CD14-positive monocyte (primary cell): ENCODE data around the gene RRM1. TPM values are rescaled to one million over a fixed set of nuclear protein-coding genes. Genes with fewer than 3 reads are reported as not detected.

ENCODE experiments used
- DNase-seq, 3 donors: peaks; one replicate each; pipeline ENCODE4 v3.0.0-alpha.2; 2011 to 2022
- H2AFZ ChIP-seq: 2 replicates; pipeline ENCODE4 v1.6.0; 2012; ENCODE audit warnings: mild to moderate bottlenecking, low read depth, low read length, inconsistent platforms; ENCODE audit not compliant: insufficient read depth, poor library complexity, severe bottlenecking
- H3K27ac ChIP-seq, 2 donors: 1 replicate in 1 of 2; 2 replicates in 1 of 2; pipeline ENCODE4 v1.5.1; 2012 to 2013; ENCODE audit warnings: low read length in 2 of 2, control low read depth in 1 of 2, inconsistent platforms in 1 of 2, low read depth in 1 of 2, mild to moderate bottlenecking in 1 of 2
- H3K27me3 ChIP-seq, 2 donors: one replicate each; pipeline versions ENCODE4 v1.6.0 to v1.6.1; 2011 to 2013; ENCODE audit warnings: low read length in 2 of 2; ENCODE audit not compliant: control insufficient read depth in 2 of 2, insufficient read depth in 2 of 2
- H3K36me3 ChIP-seq, 2 donors: replicated peaks in 1 of 2; 1 replicate in 1 of 2; 2 replicates in 1 of 2; pipeline versions ENCODE4 v1.5.1 to v1.6.1; 2012 to 2013; ENCODE audit warnings: low read length in 2 of 2, control low read depth in 1 of 2, inconsistent platforms in 1 of 2, mild to moderate bottlenecking in 1 of 2; ENCODE audit not compliant: insufficient read depth in 2 of 2, control insufficient read depth in 1 of 2
- H3K4me1 ChIP-seq, 2 donors: 1 replicate in 1 of 2; 2 replicates in 1 of 2; pipeline versions ENCODE4 v1.5.1 to v1.6.1; 2012 to 2013; ENCODE audit warnings: low read length in 2 of 2, control low read depth in 1 of 2, inconsistent platforms in 1 of 2, mild to moderate bottlenecking in 1 of 2, moderate library complexity in 1 of 2; ENCODE audit not compliant: insufficient read depth in 2 of 2, control insufficient read depth in 1 of 2
- H3K4me2 ChIP-seq: replicated peaks from 2 replicates; pipeline ENCODE3; 2012; ENCODE audit warnings: low read length, moderate library complexity, mild to moderate bottlenecking; ENCODE audit not compliant: poor library complexity, severe bottlenecking; ENCODE audit errors: extremely low read depth
- H3K4me3 ChIP-seq, 3 experiments: fragments of 200-600 bp in 1 of 3; sonication (generic) in 1 of 3; replicated peaks in 1 of 3; 1 replicate in 2 of 3; 2 replicates in 1 of 3; pipeline ENCODE4 v1.5.1; 2011 to 2013; ENCODE audit warnings: low read length in 3 of 3, mild to moderate bottlenecking in 3 of 3, control low read depth in 2 of 3, low read depth in 2 of 3, inconsistent platforms in 1 of 3, moderate library complexity in 1 of 3
- H3K79me2 ChIP-seq: 2 replicates; pipeline ENCODE4 v1.6.0; 2012; ENCODE audit warnings: mild to moderate bottlenecking, control low read depth, inconsistent platforms, low read length, moderate library complexity; ENCODE audit not compliant: insufficient read depth
- H3K9ac ChIP-seq: 2 replicates; pipeline ENCODE4 v1.6.0; 2017; ENCODE audit warnings: low read length, mild to moderate bottlenecking; ENCODE audit not compliant: insufficient read depth, poor library complexity, severe bottlenecking
- H3K9me3 ChIP-seq, 2 donors: replicated peaks in 1 of 2; 1 replicate in 1 of 2; 2 replicates in 1 of 2; pipeline versions ENCODE4 v1.5.1 to v1.6.1; 2012 to 2013; ENCODE audit warnings: low read length in 2 of 2, control low read depth in 1 of 2; ENCODE audit not compliant: control insufficient read depth in 1 of 2, insufficient read depth in 1 of 2
- H4K20me1 ChIP-seq: 2 replicates; pipeline ENCODE4 v1.6.0; 2012; ENCODE audit warnings: mild to moderate bottlenecking, low read length, control low read depth, moderate library complexity; ENCODE audit not compliant: insufficient read depth
- H3K27ac Mint-ChIP-seq, 7 donors: one replicate each; pipeline ENCODE4 v1.8.0; 2020; ENCODE audit warnings: mild to moderate bottlenecking in 7 of 7, mixed read lengths in 7 of 7, moderate library complexity in 6 of 7, inconsistent platforms in 2 of 7
- H3K27me3 Mint-ChIP-seq, 3 donors: one replicate each; pipeline ENCODE4 v1.8.0; 2021 to 2022; ENCODE audit warnings: low read depth in 3 of 3, mild to moderate bottlenecking in 3 of 3, mixed read lengths in 3 of 3, moderate library complexity in 3 of 3, inconsistent platforms in 1 of 3
- H3K36me3 Mint-ChIP-seq, 2 donors: one replicate each; pipeline ENCODE4 v1.8.0; 2020; ENCODE audit warnings: mixed read lengths in 2 of 2, inconsistent platforms in 1 of 2, mild to moderate bottlenecking in 1 of 2
- H3K4me1 Mint-ChIP-seq: one replicate; pipeline ENCODE4 v1.8.0; 2020; ENCODE audit warnings: mild to moderate bottlenecking, mixed read lengths
- H3K4me3 Mint-ChIP-seq, 2 donors: one replicate each; pipeline ENCODE4 v1.8.0; 2020; ENCODE audit warnings: mild to moderate bottlenecking in 2 of 2, mixed read lengths in 2 of 2, moderate library complexity in 1 of 2
- H3K9me3 Mint-ChIP-seq, 7 donors: one replicate each; pipeline ENCODE4 v1.8.0; 2020 to 2022; ENCODE audit warnings: mixed read lengths in 7 of 7, mild to moderate bottlenecking in 6 of 7, moderate library complexity in 6 of 7, inconsistent platforms in 2 of 7
- CTCF ChIP-seq: fragments of 200-600 bp; IDR thresholded peaks from one replicate; pipeline ENCODE4 v1.8.0; 2022; ENCODE audit warnings: antibody characterized with exemption, mild to moderate bottlenecking
- WGBS: methylation state at CpG from one replicate; pipeline ENCODE4 v1.1.5; 2013; ENCODE audit warnings: missing lambda C conversion rate; ENCODE audit not compliant: insufficient coverage; 5-methylcytosine and 5-hydroxymethylcytosine counted together
- intact Hi-C, 2 donors: fragments of 100-400 bp; cut with micrococcal nuclease; formaldehyde crosslinking; loops; one replicate each; pipeline versions ENCODE4 v1.15.0 to v1.15.1; 2023
- polyA plus RNA-seq, 3 donors: library from polyadenylated mRNA; depleted of rRNA in 1 of 3; unstranded in 2 of 3; stranded (reverse) in 1 of 3; fragments of 300-500 nt in 2 of 3; fragments of >200 nt in 1 of 3; fragmentation: Illumina TruSeq in 2 of 3; gene quantifications; 1 replicate in 2 of 3; 2 replicates in 1 of 3; pipeline ENCODE4 v1.2.3, GENCODE V29; 2012 to 2021

Gene RRM1
- polyA plus RNA-seq, 3 donors, result 5.4 to 16.1 (median 11.5) TPM

- H3K36me3 ChIP-seq, result peaks cover 26 to 35% of the 10 kb centered on the region in 2 donors
- peak overlapping the region; percentile 95 for H2AFZ ChIP-seq
- DNase-seq, result no peak
- Mint-ChIP-seq H3K9me3 (no peaks in the 10 kb centered on the region), H3K36me3 (peaks cover 27 to 34% of the 10 kb centered on the region in 2 donors), H3K27me3 (peaks cover 0 to 1% (median 0%) of the 10 kb centered on the region in 3 donors), H3K4me3 (peak overlapping the region; percentile 91 to 98), H3K4me1 (peaks cover 42% of the 10 kb centered on the region), H3K27ac (peak overlapping the region; percentile 90 to 97 (median 95))
- H3K4me1 ChIP-seq, result peaks cover 24 to 34% of the 10 kb centered on the region in 2 donors
- no peaks in the 10 kb centered on the region for H4K20me1 ChIP-seq
- peaks cover 46% of the 10 kb centered on the region for H3K79me2 ChIP-seq
- peak overlapping the region; percentile 91 for H3K4me2 ChIP-seq
- H3K27ac ChIP-seq, result peak overlapping the region; percentile 75 to 93
- WGBS, result 74% methylated on average over 21 of the region's 25 CpGs
- no peak for TF ChIP-seq CTCF
- H3K4me3 ChIP-seq, result peak overlapping the region; percentile 61 to 88 (median 82)
- no peaks in the 10 kb centered on the region for H3K9me3 ChIP-seq
- no peaks in the 10 kb centered on the region for H3K27me3 ChIP-seq
- intact Hi-C loops, result no loop called here
- peak overlapping the region; percentile 84 for H3K9ac ChIP-seq
Observed at GRCh38 chr11:4093519-4094347, 866 bp upstream of the RRM1 start.

DNA sequence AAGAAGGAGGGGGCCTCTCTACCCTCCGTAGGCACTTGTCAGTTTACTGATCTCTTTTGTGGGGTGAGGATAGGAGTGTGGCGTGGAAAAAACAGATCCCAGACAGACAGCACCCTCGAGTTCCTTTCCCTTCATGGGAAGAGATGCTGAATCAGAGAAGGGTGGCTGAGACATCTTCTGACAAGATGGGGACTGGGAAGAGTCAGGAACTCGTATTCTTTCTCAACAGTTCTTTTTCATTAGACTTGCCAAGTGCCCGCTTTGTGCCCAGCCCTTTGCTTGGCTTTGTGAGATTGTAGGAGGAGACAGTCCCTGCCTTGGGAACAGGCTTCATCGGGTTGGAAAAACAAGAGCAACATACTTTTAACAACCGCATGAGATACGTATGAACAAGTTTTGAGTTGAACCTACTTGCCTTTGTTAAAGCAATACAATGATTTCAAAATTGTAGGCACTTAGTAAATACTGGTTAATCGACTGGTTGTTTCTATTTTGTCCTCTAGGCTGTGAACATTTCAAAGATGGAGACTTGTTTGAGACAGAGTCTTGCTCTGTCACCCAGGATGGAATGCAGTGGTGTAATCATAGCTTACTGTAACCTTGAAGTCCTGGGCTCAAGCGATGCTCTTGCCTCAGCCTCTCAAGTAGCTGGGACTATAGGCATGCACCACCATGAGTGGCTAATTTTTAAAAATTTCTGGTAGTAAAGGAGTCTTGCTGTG is 1.1 kb downstream of the RRM1 start:
- no peaks in the 10 kb centered on the region for H3K27me3 ChIP-seq
- peaks cover 66% of the 10 kb centered on the region for H3K79me2 ChIP-seq
- H2AFZ ChIP-seq, result peak overlapping the region; percentile 95
- H3K27me3 Mint-ChIP-seq, result peaks cover 0 to 1% (median 0%) of the 10 kb centered on the region in 3 donors
- intact Hi-C loops, result no loop called here
- peaks cover 24 to 34% of the 10 kb centered on the region in 2 donors for H3K4me1 ChIP-seq
- WGBS, result 0% methylated on average over 1 of the region's 10 CpGs
- peak overlapping the region; percentile 90 to 97 (median 95) for H3K27ac Mint-ChIP-seq
- H3K9me3 ChIP-seq, result no peaks in the 10 kb centered on the region
- H3K36me3 Mint-ChIP-seq, result peaks cover 13 to 16% of the 10 kb centered on the region in 2 donors
- H4K20me1 ChIP-seq, result no peaks in the 10 kb centered on the region
- H3K4me2 ChIP-seq, result peak overlapping the region; percentile 91
- peak overlapping the region; percentile 91 to 98 for H3K4me3 Mint-ChIP-seq
- H3K27ac ChIP-seq, result peak overlapping the region; percentile 75 to 93
- peaks cover 13 to 16% of the 10 kb centered on the region in 2 donors for H3K36me3 ChIP-seq
- H3K9ac ChIP-seq, result peak overlapping the region; percentile 84
- DNase-seq, result peak in 1 of 3 donors; percentile 17
- H3K4me3 ChIP-seq, result peak overlapping the region; percentile 61 to 88 (median 82)
- H3K4me1 Mint-ChIP-seq, result peaks cover 44% of the 10 kb centered on the region
- H3K9me3 Mint-ChIP-seq, result no peaks in the 10 kb centered on the region
- TF ChIP-seq CTCF, result peak; percentile 8
